ENCODE measurements around the gene NNMT. TPM values are rescaled to one million over a fixed set of nuclear protein-coding genes. Genes with fewer than 3 reads are reported as not detected.

The NNMT gene
- polyA plus RNA-seq, 1 donor (not counting 4 experiments of a cell fraction or from before 2014, with no cell fraction given), result 0.13 TPM

DNA sequence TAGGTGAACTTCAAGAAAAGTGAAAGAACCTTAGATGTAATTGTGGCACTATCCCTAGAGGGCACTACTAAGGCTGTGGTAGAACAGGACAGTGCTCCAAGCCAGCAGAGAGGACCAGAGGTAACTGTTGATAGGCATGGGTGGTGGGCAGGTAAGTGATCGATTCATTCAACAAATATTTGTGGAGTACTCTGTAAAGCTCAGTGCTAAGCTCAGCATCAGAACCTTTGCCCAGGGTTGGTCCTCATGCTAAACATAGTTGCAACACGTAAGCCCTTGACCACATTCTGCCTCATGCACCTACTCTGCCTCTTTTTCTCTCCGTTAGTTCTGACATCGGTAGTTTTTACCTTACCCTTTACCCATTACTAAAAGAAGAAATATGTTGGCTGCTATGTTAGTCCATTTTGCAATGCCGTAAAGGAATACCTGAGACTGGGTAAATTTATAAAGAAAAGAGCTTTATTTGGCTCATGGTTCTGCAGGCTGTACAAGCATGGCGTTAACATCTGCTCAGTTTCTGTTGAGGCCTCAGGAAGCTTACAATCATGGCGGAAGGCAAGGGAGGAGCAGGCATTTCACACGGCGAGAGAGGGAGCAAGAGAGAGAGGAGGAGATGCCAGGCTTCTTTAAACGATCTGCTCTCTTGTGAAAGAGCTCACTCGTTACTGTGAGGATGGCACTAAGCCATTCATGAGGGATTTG is 18.4 kb upstream of the NNMT start:
- no peaks in the 10 kb centered on the region for H3K9me1 ChIP-seq (ENCODE audit: control insufficient read depth, extremely low read depth, insufficient read depth, low read length)
- H4K20me1 ChIP-seq (ENCODE audit: control insufficient read depth, extremely low read depth, insufficient read depth, low read length), result no peaks in the 10 kb centered on the region
- no peak overlapping the region for H3K9ac ChIP-seq (ENCODE audit: control insufficient read depth, extremely low read depth, insufficient read depth, low read length)
- no peaks in the 10 kb centered on the region for H3K79me2 ChIP-seq (ENCODE audit: control insufficient read depth, insufficient read depth, low read length)
- no peaks in the 10 kb centered on the region for H3K9me3 ChIP-seq (ENCODE audit: control insufficient read depth, low read depth, low read length)
- FAIRE-seq (no peak), DNase-seq (ENCODE audit: low read depth, low spot score) (no peak)
- no peaks in the 10 kb centered on the region for H3K4me1 ChIP-seq (ENCODE audit: control insufficient read depth, extremely low read depth, insufficient read depth, low read length)
- no peaks in the 10 kb centered on the region for H3K36me3 ChIP-seq (ENCODE audit: control insufficient read depth in 2 of 2, extremely low read depth in 1 of 2, insufficient read depth in 2 of 2, low read length in 2 of 2)
- TF ChIP-seq EZH2 (IDR thresholded peaks at IDR 0.05; ENCODE audit: low read length), result no peak
- TF ChIP-seq, protein P1, sequence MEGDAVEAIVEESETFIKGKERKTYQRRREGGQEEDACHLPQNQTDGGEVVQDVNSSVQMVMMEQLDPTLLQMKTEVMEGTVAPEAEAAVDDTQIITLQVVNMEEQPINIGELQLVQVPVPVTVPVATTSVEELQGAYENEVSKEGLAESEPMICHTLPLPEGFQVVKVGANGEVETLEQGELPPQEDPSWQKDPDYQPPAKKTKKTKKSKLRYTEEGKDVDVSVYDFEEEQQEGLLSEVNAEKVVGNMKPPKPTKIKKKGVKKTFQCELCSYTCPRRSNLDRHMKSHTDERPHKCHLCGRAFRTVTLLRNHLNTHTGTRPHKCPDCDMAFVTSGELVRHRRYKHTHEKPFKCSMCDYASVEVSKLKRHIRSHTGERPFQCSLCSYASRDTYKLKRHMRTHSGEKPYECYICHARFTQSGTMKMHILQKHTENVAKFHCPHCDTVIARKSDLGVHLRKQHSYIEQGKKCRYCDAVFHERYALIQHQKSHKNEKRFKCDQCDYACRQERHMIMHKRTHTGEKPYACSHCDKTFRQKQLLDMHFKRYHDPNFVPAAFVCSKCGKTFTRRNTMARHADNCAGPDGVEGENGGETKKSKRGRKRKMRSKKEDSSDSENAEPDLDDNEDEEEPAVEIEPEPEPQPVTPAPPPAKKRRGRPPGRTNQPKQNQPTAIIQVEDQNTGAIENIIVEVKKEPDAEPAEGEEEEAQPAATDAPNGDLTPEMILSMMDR (optimal IDR thresholded peaks at IDR 0.05 in 1 of 3, IDR thresholded peaks at IDR 0.05 in 1 of 3, conservative IDR thresholded peaks at IDR 0.05 in 1 of 3; ENCODE audit: extremely low read depth in 1 of 3, insufficient read depth in 2 of 3, low read length in 3 of 3), result no peak
- no peak overlapping the region for H3K4me2 ChIP-seq (ENCODE audit: control insufficient read depth, extremely low read depth, insufficient read depth, low read depth, low read length)
- H2AFZ ChIP-seq (ENCODE audit: control insufficient read depth, low read length), result no peak overlapping the region
- H3K27me3 ChIP-seq (ENCODE audit: control insufficient read depth, extremely low read depth, insufficient read depth, low read length), result no peaks in the 10 kb centered on the region
- dilution Hi-C loops (cut with MboI; ENCODE audit: extremely low pct_ligation_motif_present, low sequenced_read_pairs), result no loop called here
- H3K4me3 ChIP-seq (ENCODE audit: control insufficient read depth in 2 of 3, extremely low read depth in 1 of 3, insufficient read depth in 2 of 3, low read depth in 1 of 3, low read length in 3 of 3), result no peak overlapping the region
- H3K27ac ChIP-seq (ENCODE audit: control insufficient read depth, insufficient read depth, low read length), result no peak overlapping the region

DNA sequence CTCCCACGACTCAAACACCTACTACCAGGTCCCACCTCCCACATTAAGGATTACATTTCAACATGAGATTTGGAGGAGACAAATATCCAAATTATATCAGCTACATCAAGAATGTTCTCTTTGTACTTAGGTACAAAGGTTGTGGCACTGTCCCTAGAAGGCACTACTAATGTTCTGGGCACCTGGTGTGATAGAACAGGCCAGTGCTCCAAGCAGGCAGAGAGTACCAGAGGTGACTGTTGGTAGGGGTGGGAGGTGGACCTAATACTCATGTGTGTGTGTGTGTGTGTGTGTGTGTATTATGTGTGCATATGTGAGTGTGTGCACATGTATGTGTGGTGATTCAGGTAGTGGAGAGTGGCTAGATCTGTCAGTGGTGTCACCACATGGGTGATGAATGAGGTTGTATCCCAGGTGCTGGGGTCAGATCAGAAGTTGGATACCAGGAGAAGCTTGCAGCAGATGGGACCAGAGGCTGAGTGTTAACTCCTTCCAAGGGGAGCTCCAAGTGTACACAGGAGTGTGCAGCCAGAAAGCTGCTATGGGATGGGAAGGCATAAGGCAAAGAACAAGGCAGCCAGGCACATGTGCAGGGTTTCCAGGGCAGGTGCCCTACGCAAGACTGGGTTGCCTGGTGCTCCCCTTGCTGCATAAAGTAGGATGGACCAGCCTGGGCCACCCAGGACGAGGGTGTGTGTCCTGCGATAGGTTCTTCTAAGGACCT is 17.7 kb upstream of the NNMT start:
- Histone ChIP-seq H3K4me1 (ENCODE audit: control insufficient read depth, extremely low read depth, insufficient read depth, low read length) (no peaks in the 10 kb centered on the region), H3K27me3 (ENCODE audit: control insufficient read depth, extremely low read depth, insufficient read depth, low read length) (no peaks in the 10 kb centered on the region)

More for the DNA sequence above, 17.7 kb upstream of the NNMT start:
- Histone ChIP-seq H3K9me3 (ENCODE audit: control insufficient read depth, low read depth, low read length) (no peaks in the 10 kb centered on the region), H3K4me2 (ENCODE audit: control insufficient read depth, extremely low read depth, insufficient read depth, low read depth, low read length) (no peak overlapping the region), H2AFZ (ENCODE audit: control insufficient read depth, low read length) (no peak overlapping the region), H3K36me3 (ENCODE audit: control insufficient read depth in 2 of 2, extremely low read depth in 1 of 2, insufficient read depth in 2 of 2, low read length in 2 of 2) (no peaks in the 10 kb centered on the region), H4K20me1 (ENCODE audit: control insufficient read depth, extremely low read depth, insufficient read depth, low read length) (no peaks in the 10 kb centered on the region), H3K9ac (ENCODE audit: control insufficient read depth, extremely low read depth, insufficient read depth, low read length) (no peak overlapping the region), H3K27ac (ENCODE audit: control insufficient read depth, insufficient read depth, low read length) (no peak overlapping the region), H3K79me2 (ENCODE audit: control insufficient read depth, insufficient read depth, low read length) (no peaks in the 10 kb centered on the region), H3K4me3 (ENCODE audit: control insufficient read depth in 2 of 3, extremely low read depth in 1 of 3, insufficient read depth in 2 of 3, low read depth in 1 of 3, low read length in 3 of 3) (no peak overlapping the region), H3K9me1 (ENCODE audit: control insufficient read depth, extremely low read depth, insufficient read depth, low read length) (no peaks in the 10 kb centered on the region)
- dilution Hi-C loops (cut with MboI; ENCODE audit: extremely low pct_ligation_motif_present, low sequenced_read_pairs), result no loop called here
- FAIRE-seq (no peak), DNase-seq (ENCODE audit: low read depth, low spot score) (no peak)
- TF ChIP-seq, protein P1 (optimal IDR thresholded peaks at IDR 0.05 in 1 of 3, IDR thresholded peaks at IDR 0.05 in 1 of 3, conservative IDR thresholded peaks at IDR 0.05 in 1 of 3; ENCODE audit: extremely low read depth in 1 of 3, insufficient read depth in 2 of 3, low read length in 3 of 3), result no peak
- TF ChIP-seq EZH2 (IDR thresholded peaks at IDR 0.05; ENCODE audit: low read length), result no peak

All from keratinocyte (primary cell).